H1 (cell line): ENCODE measurements around the gene SSR2. TPM values are rescaled to one million over a fixed set of nuclear protein-coding genes. Genes with fewer than 3 reads are reported as not detected.

Experiments used
- CTCF ChIA-PET: fragments of 300-600 bp; sonication (Branson Sonifier 250); formaldehyde crosslinking; loops from one replicate; lab custom pipeline; 2021; ENCODE audit not compliant: partially characterized antibody; lab: Charles Lee
- POLR2A ChIA-PET: fragments of 300-600 bp; sonication (Branson Sonifier 250); formaldehyde crosslinking; loops from one replicate; lab custom pipeline; 2021; ENCODE audit warnings: inconsistent platforms; ENCODE audit not compliant: partially characterized antibody; lab: Charles Lee
- DNase-seq, 2 experiments: peaks; one replicate each; pipeline versions ENCODE4 v3.0.0 to v3.0.0-alpha.2; 2010 to 2022; ENCODE audit warnings: low spot score in 2 of 2, low read depth in 1 of 2, mixed read lengths in 1 of 2
- FAIRE-seq: peaks from 2 replicates; lab custom pipeline; 2011; peaks lifted over from hg19 to GRCh38; lab: Jason Lieb, UNC
- H2AFZ ChIP-seq: 2 replicates; pipeline ENCODE4 v1.8.1; 2012; ENCODE audit warnings: low read length, inconsistent platforms
- H2AK5ac ChIP-seq: 2 replicates; pipeline ENCODE4 v1.6.1; 2013; ENCODE audit warnings: low read depth, low read length
- H2BK120ac ChIP-seq: replicated peaks from 2 replicates; pipeline ENCODE3; 2013; ENCODE audit warnings: low read depth, low read length, inconsistent platforms
- H2BK12ac ChIP-seq: 2 replicates; pipeline ENCODE4 v1.6.1; 2013; ENCODE audit warnings: low read depth, low read length
- H2BK15ac ChIP-seq: 2 replicates; pipeline ENCODE4 v1.6.1; 2013; ENCODE audit warnings: low read length
- H2BK20ac ChIP-seq: 2 replicates; pipeline ENCODE4 v1.6.1; 2013; ENCODE audit warnings: low read length
- H2BK5ac ChIP-seq: 2 replicates; pipeline ENCODE4 v1.6.1; 2013; ENCODE audit warnings: low read depth, low read length
- H3K14ac ChIP-seq: 2 replicates; pipeline ENCODE4 v1.6.1; 2013; ENCODE audit warnings: inconsistent platforms; ENCODE audit not compliant: insufficient read length
- H3K18ac ChIP-seq: 2 replicates; pipeline ENCODE4 v1.6.1; 2013; ENCODE audit warnings: low read length; ENCODE audit errors: extremely low read depth
- H3K23ac ChIP-seq: 2 replicates; pipeline ENCODE4 v1.6.1; 2013; ENCODE audit warnings: inconsistent platforms; ENCODE audit not compliant: insufficient read length
- H3K23me2 ChIP-seq: 2 replicates; pipeline ENCODE4 v1.6.1; 2013; ENCODE audit warnings: low read depth, low read length
- H3K27ac ChIP-seq: 2 replicates; pipeline ENCODE4 v1.6.1; 2011; ENCODE audit warnings: low read depth, low read length, inconsistent platforms
- H3K27me3 ChIP-seq, 4 experiments: replicated peaks in 1 of 4; 1 replicate in 1 of 4; 2 replicates in 3 of 4; pipeline versions ENCODE4 v1.6.1 to v1.8.1; 2011 to 2013; ENCODE audit warnings: low read length in 3 of 4, mild to moderate bottlenecking in 3 of 4, inconsistent platforms in 2 of 4, mixed read lengths in 2 of 4, moderate library complexity in 1 of 4; ENCODE audit not compliant: control insufficient read depth in 3 of 4, insufficient read depth in 3 of 4; ENCODE audit errors: extremely low read depth in 1 of 4
- H3K36me3 ChIP-seq, 4 experiments: 2 replicates each; pipeline versions ENCODE4 v1.6.1 to v1.8.1; 2011 to 2013; ENCODE audit warnings: mild to moderate bottlenecking in 4 of 4, low read length in 3 of 4, moderate library complexity in 2 of 4, control low read depth in 1 of 4, inconsistent platforms in 1 of 4; ENCODE audit not compliant: insufficient read depth in 4 of 4, control insufficient read depth in 2 of 4
- H3K4ac ChIP-seq: replicated peaks from 2 replicates; pipeline ENCODE3; 2013; ENCODE audit warnings: low read length, low read depth, mixed read lengths, inconsistent platforms; ENCODE audit not compliant: insufficient read length
- H3K4me1 ChIP-seq, 4 experiments: replicated peaks in 1 of 4; 1 replicate in 1 of 4; 2 replicates in 3 of 4; pipeline versions ENCODE4 v1.6.1 to v1.8.1; 2011 to 2013; ENCODE audit warnings: low read length in 3 of 4, inconsistent platforms in 2 of 4, mixed read lengths in 1 of 4; ENCODE audit not compliant: insufficient read depth in 4 of 4, control insufficient read depth in 3 of 4
- H3K4me2 ChIP-seq, 2 experiments: 2 replicates each; pipeline versions ENCODE4 v1.6.1 to v1.8.1; 2011 to 2013; ENCODE audit warnings: low read depth in 2 of 2, low read length in 2 of 2, control low read depth in 1 of 2, inconsistent platforms in 1 of 2, mild to moderate bottlenecking in 1 of 2; ENCODE audit not compliant: insufficient read depth in 1 of 2
- H3K4me3 ChIP-seq, 4 experiments: fragments of 200-600, 300-600 bp in 1 of 4; sonication (generic), shearing (Covaris generic), sonication (Bioruptor Twin) in 1 of 4; 2 replicates each; pipeline versions ENCODE4 v1.5.1 to v1.8.1; 2011 to 2016; ENCODE audit warnings: low read length in 4 of 4, low read depth in 3 of 4, control low read depth in 2 of 4, inconsistent platforms in 2 of 4, mild to moderate bottlenecking in 2 of 4, mixed read lengths in 1 of 4, moderate library complexity in 1 of 4; ENCODE audit not compliant: insufficient read depth in 2 of 4; ENCODE audit errors: extremely low read depth in 1 of 4
- H3K56ac ChIP-seq: replicated peaks from 2 replicates; pipeline ENCODE3; 2013; ENCODE audit warnings: low read depth, mild to moderate bottlenecking, mixed read lengths, low read length, inconsistent platforms; ENCODE audit not compliant: insufficient read length
- H3K79me1 ChIP-seq: 2 replicates; pipeline ENCODE4 v1.6.1; 2013; ENCODE audit warnings: low read depth, low read length, control low read depth
- H3K79me2 ChIP-seq, 2 experiments: 2 replicates each; pipeline versions ENCODE4 v1.6.1 to v1.8.1; 2012 to 2013; ENCODE audit warnings: low read length in 2 of 2, mild to moderate bottlenecking in 2 of 2, inconsistent platforms in 1 of 2; ENCODE audit not compliant: insufficient read depth in 2 of 2, control insufficient read depth in 1 of 2
- H3K9ac ChIP-seq, 4 experiments: replicated peaks in 1 of 4; 1 replicate in 1 of 4; 2 replicates in 3 of 4; pipeline versions ENCODE4 v1.6.1 to v1.8.1; 2011 to 2013; ENCODE audit warnings: low read depth in 3 of 4, low read length in 3 of 4, control low read depth in 2 of 4, mild to moderate bottlenecking in 2 of 4, moderate library complexity in 2 of 4, inconsistent platforms in 1 of 4; ENCODE audit errors: extremely low read depth in 1 of 4
- H3K9me3 ChIP-seq, 2 experiments: 2 replicates each; pipeline versions ENCODE4 v1.6.1 to v1.8.1; 2012 to 2013; ENCODE audit warnings: mild to moderate bottlenecking in 2 of 2, moderate library complexity in 2 of 2, control low read depth in 1 of 2, inconsistent platforms in 1 of 2, low read depth in 1 of 2, low read length in 1 of 2, mixed read lengths in 1 of 2; ENCODE audit not compliant: insufficient read depth in 2 of 2
- H4K20me1 ChIP-seq, 2 experiments: replicated peaks in 1 of 2; 2 replicates each; pipeline versions ENCODE3 to v1.8.1; 2011 to 2013; ENCODE audit warnings: inconsistent platforms in 2 of 2, low read length in 2 of 2, mild to moderate bottlenecking in 1 of 2; ENCODE audit not compliant: insufficient read depth in 2 of 2, control insufficient read depth in 1 of 2
- H4K5ac ChIP-seq: 2 replicates; pipeline ENCODE4 v1.6.1; 2013; ENCODE audit warnings: low read length, low read depth, mixed read lengths, inconsistent platforms; ENCODE audit not compliant: insufficient read length
- H4K8ac ChIP-seq: 2 replicates; pipeline ENCODE4 v1.8.0; 2013; ENCODE audit warnings: mild to moderate bottlenecking, moderate library complexity, low read length, inconsistent platforms; ENCODE audit not compliant: insufficient read depth; ENCODE audit errors: extremely low read depth
- H4K91ac ChIP-seq: replicated peaks from 2 replicates; pipeline ENCODE3; 2013; ENCODE audit warnings: low read length, mixed read lengths, inconsistent platforms; ENCODE audit not compliant: insufficient read length
- CTCF ChIP-seq, 3 experiments: IDR thresholded peaks; 1 replicate in 2 of 3; 2 replicates in 1 of 3; pipeline versions ENCODE4 v1.5.1 to v1.6.1; 2011; ENCODE audit warnings: low read length in 3 of 3, mild to moderate bottlenecking in 3 of 3, inconsistent platforms in 2 of 3, low read depth in 1 of 3, moderate library complexity in 1 of 3; ENCODE audit not compliant: insufficient read depth in 1 of 3; ENCODE audit errors: control extremely low read depth in 1 of 3
- E2F6 ChIP-seq: IDR thresholded peaks from 2 replicates; pipeline ENCODE4 v1.6.1; 2012; ENCODE audit warnings: inconsistent platforms
- FOSL1 ChIP-seq: IDR thresholded peaks from 2 replicates; pipeline ENCODE4 v1.6.1; 2011; ENCODE audit warnings: mild to moderate bottlenecking, low read depth, low read length, moderate library complexity; ENCODE audit not compliant: insufficient read depth
- GTF2F1 ChIP-seq: IDR thresholded peaks from 2 replicates; pipeline ENCODE4 v1.6.1; 2012; ENCODE audit warnings: low read depth, low read length, improper control_type of control experiment, borderline replicate concordance
- RAD21 ChIP-seq, 2 experiments: IDR thresholded peaks in 1 of 2; conservative IDR thresholded peaks in 1 of 2; 2 replicates each; pipeline ENCODE4 v1.6.1; 2011; ENCODE audit warnings: low read depth in 2 of 2, low read length in 2 of 2, improper control_type of control experiment in 1 of 2, inconsistent platforms in 1 of 2, mild to moderate bottlenecking in 1 of 2, moderate library complexity in 1 of 2
- SIN3A ChIP-seq, 2 experiments: IDR thresholded peaks in 1 of 2; conservative IDR thresholded peaks in 1 of 2; 2 replicates each; pipeline ENCODE4 v1.6.1; 2011 to 2012; ENCODE audit warnings: low read length in 2 of 2, improper control_type of control experiment in 1 of 2, low read depth in 1 of 2, mild to moderate bottlenecking in 1 of 2
- SP1 ChIP-seq: IDR thresholded peaks from 2 replicates; pipeline ENCODE4 v1.6.1; 2011; ENCODE audit warnings: low read depth, low read length
- SRF ChIP-seq: IDR thresholded peaks from 2 replicates; pipeline ENCODE4 v1.6.1; 2011; ENCODE audit warnings: mild to moderate bottlenecking, low read depth, low read length, moderate library complexity
- TBP ChIP-seq: IDR thresholded peaks from 2 replicates; pipeline ENCODE4 v1.6.1; 2011; ENCODE audit warnings: low read depth, low read length, improper control_type of control experiment
- WGBS, 2 experiments: shearing (Covaris generic) in 1 of 2; methylation state at CpG; one replicate each; pipeline versions ENCODE4 v1.1.6 to v1.1.7; 2013 to 2015; ENCODE audit warnings: low lambda C conversion rate in 2 of 2, mixed read lengths in 2 of 2, inconsistent platforms in 1 of 2, low coverage in 1 of 2, missing lambda C conversion rate in 1 of 2; ENCODE audit not compliant: insufficient replicate concordance in 2 of 2, insufficient coverage in 1 of 2, insufficient read length in 1 of 2; ENCODE audit errors: extremely low coverage in 1 of 2, missing lambda C conversion rate in 1 of 2; 5-methylcytosine and 5-hydroxymethylcytosine counted together
- polyA plus RNA-seq, 7 experiments: library from polyadenylated mRNA; depleted of rRNA in 3 of 7; stranded (reverse) in 5 of 7; unstranded in 2 of 7; fragments of >200 nt in 5 of 7; fragments of 200-250 nt in 2 of 7; gene quantifications; 1 replicate in 5 of 7; 2 replicates in 1 of 7; 4 replicates in 1 of 7; pipeline versions ENCODE4 v1.2.1 to v1.2.3, GENCODE V29; 2011 to 2013; ENCODE audit warnings: missing spikeins in 2 of 7, mixed read lengths in 2 of 7
- total RNA-seq: library from RNA; stranded (reverse); fragmentation: NEBNext Ultra II Directional; extraction: Animal tissue kit (Norgen Biotek cat#: 25700); gene quantifications from 2 replicates; pipeline ENCODE4 v1.2.1, GENCODE V29; 2021

The SSR2 gene
- total and polyA plus RNA-seq, 2 of the 8 experiments (the other 6 are each of a cell fraction or from before 2014, with no cell fraction given), result 190 to 648 TPM

- no peak overlapping the region for H2AFZ ChIP-seq
- CTCF ChIA-PET, result interaction anchor here (0.7 to 6.7 kb wide), 17 partner anchors 10 to 311 kb away, joined by 3 to 79 read pairs (median 4); partner anchors contain the start of genes ARHGEF2, LAMTOR2 and UBQLN4
- H3K4me3 ChIP-seq, result no peak overlapping the region
- no peak overlapping the region for H2BK120ac ChIP-seq
- no peaks in the 10 kb centered on the region for H3K9me3 ChIP-seq
- no peak overlapping the region for H3K23ac ChIP-seq
- no peak overlapping the region for H3K4ac ChIP-seq
- no peak overlapping the region for H2BK15ac ChIP-seq
- H3K23me2 ChIP-seq, result no peaks in the 10 kb centered on the region
- peaks cover 0 to 28% (median 15%) of the 10 kb centered on the region in 4 experiments; a peak in 6 of 7 replicates for H3K4me1 ChIP-seq
- H3K4me2 ChIP-seq, result no peak overlapping the region
- POLR2A ChIA-PET, result interaction anchor here (1.4 to 16.7 kb wide), 2 partner anchors 10 to 19 kb away, joined by 7 to 282 read pairs; partner anchors contain the start of gene ARHGEF2
- H3K14ac ChIP-seq, result no peak overlapping the region
- no peak overlapping the region for H2BK5ac ChIP-seq
- H4K91ac ChIP-seq, result no peak overlapping the region
- no peak overlapping the region for H2BK12ac ChIP-seq
- peaks cover 34 to 59% (median 49%) of the 10 kb centered on the region in 4 experiments for H3K36me3 ChIP-seq
- DNase-seq (no peak), FAIRE-seq (no peak)
- H4K5ac ChIP-seq, result no peak overlapping the region
- no peak overlapping the region for H2BK20ac ChIP-seq
- H4K8ac ChIP-seq, result no peak overlapping the region
- no peak overlapping the region for H2AK5ac ChIP-seq
- H3K79me1 ChIP-seq, result peaks cover 21% of the 10 kb centered on the region
- H3K56ac ChIP-seq, result no peak overlapping the region
- H3K27ac ChIP-seq, result peak overlapping the region; percentile 33; the same call in 1 of the 2 replicates
- H4K20me1 ChIP-seq, result peaks cover 8 to 30% of the 10 kb centered on the region in 2 experiments
- H3K18ac ChIP-seq, result no peak overlapping the region
- WGBS, 2 experiments, result 88% methylated on average over 9 of the region's 9 CpGs; no CpG with 5 or more reads in 1 of the 2 experiments
- no peaks in the 10 kb centered on the region for H3K27me3 ChIP-seq
- no peak overlapping the region for H3K9ac ChIP-seq
- H3K79me2 ChIP-seq, result peaks cover 0 to 34% of the 10 kb centered on the region in 2 experiments; a peak in 2 of 4 replicates
- TF ChIP-seq SIN3A (conservative IDR thresholded peaks at IDR 0.05 in 1 of 2, IDR thresholded peaks at IDR 0.05 in 1 of 2; ENCODE audit: low read depth in 1 of 2, low read length in 2 of 2) (peak in 1 of 2 experiments; percentile 43; a peak in 1 of 4 replicates), SP1 (no peak), GTF2F1 (no peak), CTCF (IDR thresholded peaks at IDR 0.05; ENCODE audit: control extremely low read depth in 1 of 3, insufficient read depth in 1 of 3, low read depth in 1 of 3, low read length in 3 of 3) (peak; percentile 62 to 65 (median 63)), TBP (no peak), FOSL1 (no peak), SRF (no peak), E2F6 (no peak), RAD21 (IDR thresholded peaks at IDR 0.05 in 1 of 2, conservative IDR thresholded peaks at IDR 0.05 in 1 of 2; ENCODE audit: low read depth in 2 of 2, low read length in 2 of 2) (peak; percentile 78 to 85)
These were observed 54.6 kb downstream of the SSR2 start for GRCh38 chr1:155966135-155966534.
